K562 (cell line): ENCODE results near the gene KLHL6. TPM values are rescaled to one million over a fixed set of nuclear protein-coding genes. Genes with fewer than 3 reads are reported as not detected.

Experiments used
- ATAC-seq: fragments of 200-7000 bp; cut with Tn5 transposase; 3 replicates; pipeline ENCODE4 v1.9.1; 2020; ENCODE audit warnings: moderate library complexity
- BruUV-seq: library from RNA; stranded (reverse); fragments of 400-500 nt; replicated peaks from 2 replicates; lab custom pipeline; 2021; lab: Mats Ljungman, UMichigan
- CTCF ChIA-PET: fragments of 300-600 bp; formaldehyde crosslinking; extraction: SDS; loops from one replicate; lab custom pipeline; 2021; ENCODE audit warnings: low intra/inter-chr PET ratio; lab: Yijun Ruan, JAX
- POLR2A ChIA-PET: fragments of 300-600, 350-650 bp; sonication (Branson Sonifier 250); formaldehyde crosslinking; extraction: SDS; loops from one replicate; lab custom pipeline; 2021; ENCODE audit warnings: antibody characterized with exemption, inconsistent platforms; lab: Yijun Ruan, JAX
- DNase-seq, 4 experiments: peaks; one replicate each; pipeline versions ENCODE4 v3.0.0 to v3.0.0-alpha.2; 2011 to 2018; ENCODE audit warnings: low spot score in 3 of 4, mixed read lengths in 3 of 4; ENCODE audit errors: extremely low read depth in 1 of 4
- FAIRE-seq: peaks from 2 replicates; lab custom pipeline; 2011; peaks lifted over from hg19 to GRCh38; lab: Jason Lieb, UNC
- H2AFZ ChIP-seq: 2 replicates; pipeline ENCODE4 v1.6.0; 2011; ENCODE audit warnings: low read depth, low read length, control low read depth, inconsistent platforms
- H3K27ac ChIP-seq: fragments of 200-600 bp; 3 replicates; pipeline ENCODE4 v1.8.0; 2011; ENCODE audit warnings: low read depth, mild to moderate bottlenecking, control low read depth, inconsistent platforms, low read length, moderate library complexity, mixed read lengths; ENCODE audit errors: extremely low read depth
- H3K27me3 ChIP-seq, 2 experiments: fragments of 300-600 bp in 1 of 2; 2 replicates in 1 of 2; 3 replicates in 1 of 2; pipeline versions ENCODE4 v1.6.0 to v1.8.0; 2011; ENCODE audit warnings: inconsistent platforms in 2 of 2, low read length in 2 of 2, mild to moderate bottlenecking in 1 of 2, mixed read lengths in 1 of 2, moderate library complexity in 1 of 2; ENCODE audit not compliant: control insufficient read depth in 2 of 2, insufficient read depth in 2 of 2
- H3K36me3 ChIP-seq: fragments of 300-600 bp; 3 replicates; pipeline ENCODE4 v1.8.0; 2011; ENCODE audit warnings: mild to moderate bottlenecking, low read length, inconsistent platforms; ENCODE audit not compliant: control insufficient read depth, insufficient read depth
- H3K4me1 ChIP-seq, 2 experiments: fragments of 200-600 bp in 1 of 2; replicated peaks in 1 of 2; 2 replicates in 1 of 2; 3 replicates in 1 of 2; pipeline versions ENCODE4 v1.5.1 to v1.8.0; 2011; ENCODE audit warnings: inconsistent platforms in 2 of 2, low read length in 2 of 2, mild to moderate bottlenecking in 1 of 2, mixed read lengths in 1 of 2, moderate library complexity in 1 of 2; ENCODE audit not compliant: control insufficient read depth in 2 of 2, insufficient read depth in 2 of 2
- H3K4me2 ChIP-seq: 2 replicates; pipeline ENCODE4 v1.6.1; 2011; ENCODE audit warnings: low read length, control low read depth, inconsistent platforms, mixed read lengths; ENCODE audit not compliant: insufficient read depth
- H3K4me3 ChIP-seq: fragments of 200-600 bp; sonication (generic), shearing (Covaris generic); 2 replicates; pipeline ENCODE4 v1.5.1; 2016; ENCODE audit warnings: control low read depth, inconsistent platforms
- H3K79me2 ChIP-seq: fragments of 200-600 bp; 3 replicates; pipeline ENCODE4 v1.8.0; 2011; ENCODE audit warnings: low read length, inconsistent platforms; ENCODE audit not compliant: control insufficient read depth, insufficient read depth
- H3K9ac ChIP-seq, 2 experiments: 2 replicates each; pipeline versions ENCODE4 v1.6.0 to v1.6.1; 2011; ENCODE audit warnings: low read depth in 2 of 2, low read length in 2 of 2, control low read depth in 1 of 2, inconsistent platforms in 1 of 2, mild to moderate bottlenecking in 1 of 2, mixed read lengths in 1 of 2; ENCODE audit not compliant: insufficient read depth in 1 of 2
- H3K9me1 ChIP-seq: one replicate; pipeline ENCODE4 v1.6.0; 2011; ENCODE audit warnings: inconsistent platforms, mild to moderate bottlenecking, low read length, moderate library complexity; ENCODE audit not compliant: control insufficient read depth, insufficient read depth
- H3K9me3 ChIP-seq: replicated peaks from 2 replicates; pipeline ENCODE4 v1.5.1; 2011; ENCODE audit warnings: low read depth, low read length, inconsistent platforms; ENCODE audit not compliant: control insufficient read depth, insufficient read depth
- H4K20me1 ChIP-seq: replicated peaks from 2 replicates; pipeline ENCODE4 v1.6.1; 2011; ENCODE audit warnings: low read length, inconsistent platforms, mixed read lengths; ENCODE audit not compliant: control insufficient read depth, insufficient read depth
- ARID2 ChIP-seq: fragments of 450-650 bp; IDR thresholded peaks from 2 replicates; pipeline ENCODE4 v1.6.1; 2017; ENCODE audit warnings: antibody characterized with exemption, mild to moderate bottlenecking
- HNRNPUL1 ChIP-seq: fragments of 200-400 bp; formaldehyde crosslinking; IDR thresholded peaks from 2 replicates; pipeline ENCODE4 v1.6.1; 2017; ENCODE audit warnings: low read length
- JUND ChIP-seq, 2 experiments: IDR thresholded peaks; 2 replicates in 1 of 2; 3 replicates in 1 of 2; pipeline ENCODE4 v1.6.1; 2011; ENCODE audit warnings: borderline replicate concordance in 2 of 2, low read depth in 2 of 2, low read length in 2 of 2, improper control_type of control experiment in 1 of 2, missing biosample characterization in 1 of 2, missing genetic modification characterization in 1 of 2, missing genetic modification reagents in 1 of 2
- POLR2B ChIP-seq: fragments of 450-650 bp; IDR thresholded peaks from 2 replicates; pipeline ENCODE4 v1.6.1; 2018; ENCODE audit warnings: low read depth; ENCODE audit not compliant: partially characterized antibody
- SMAD4 ChIP-seq: fragments of 250-450 bp; sonication (Bioruptor Pico); conservative IDR thresholded peaks from 2 replicates; pipeline ENCODE4 v1.8.0; 2021; ENCODE audit warnings: inconsistent platforms, mild to moderate bottlenecking, moderate library complexity
- SNIP1 ChIP-seq: fragments of 450-650 bp; IDR thresholded peaks from 2 replicates; pipeline ENCODE4 v1.7.1; 2017; ENCODE audit warnings: low read depth, mild to moderate bottlenecking
- WGBS: fragments of 100-300 bp; shearing (Covaris generic); methylation state at CpG from one replicate; pipeline ENCODE4 v1.1.6; 2016; ENCODE audit warnings: low coverage, mixed read lengths; ENCODE audit not compliant: insufficient coverage; ENCODE audit errors: missing lambda C conversion rate; 5-methylcytosine and 5-hydroxymethylcytosine counted together
- in situ Hi-C: fragments of 300-500 bp; cut with MboI; formaldehyde crosslinking; loops from 4 replicates; pipeline ENCODE4 v1.15.0; 2018; ENCODE audit warnings: inconsistent platforms, mixed read lengths
- intact Hi-C: fragments of 100-400 bp; cut with micrococcal nuclease; formaldehyde crosslinking; loops from 2 replicates; pipeline ENCODE4 v1.14.2; 2022
- polyA plus RNA-seq, 8 experiments: library from polyadenylated mRNA; depleted of rRNA in 4 of 8; stranded (reverse) in 5 of 8; unstranded in 3 of 8; fragments of >200 nt; fragmentation: Nextera tagmentation in 2 of 8; fragmentation: Illumina TruSeq in 1 of 8; extraction: Ambion mirVana in 2 of 8; extraction: Trizol in 1 of 8; gene quantifications; 2 replicates each; pipeline versions ENCODE4 v1.2.1 to v1.2.3, GENCODE V29; 2011 to 2014; ENCODE audit warnings: inconsistent platforms in 1 of 8, missing spikeins in 1 of 8
- total RNA-seq, 7 experiments: library from RNA; depleted of rRNA in 6 of 7; stranded (reverse); fragments of >200 nt in 6 of 7; fragmentation: Illumina TruSeq in 2 of 7; extraction: Trizol in 2 of 7; gene quantifications; 2 replicates each; pipeline versions ENCODE4 v1.2.1 to v1.2.3, GENCODE V29; 2011 to 2021; ENCODE audit warnings: low replicate concordance in 1 of 7
- TF ChIP-seq, protein P1 (sequence below), 2 experiments: fragments of 450-650 bp; conservative IDR thresholded peaks; 2 replicates each; pipeline ENCODE4 v1.6.1; 2017; ENCODE audit warnings: mild to moderate bottlenecking in 2 of 2, moderate library complexity in 2 of 2
- TF ChIP-seq, protein P2 (sequence below): fragments of 450-650 bp; IDR thresholded peaks from 2 replicates; pipeline ENCODE4 v1.6.1; 2016; ENCODE audit warnings: mild to moderate bottlenecking, moderate library complexity

The KLHL6 gene
- total and polyA plus RNA-seq, 9 of the 15 experiments (the other 6 are each of a cell fraction or from before 2014, with no cell fraction given), result 0.18 to 2.1 (median 1.4) TPM

- TF ChIP-seq, protein P1, sequence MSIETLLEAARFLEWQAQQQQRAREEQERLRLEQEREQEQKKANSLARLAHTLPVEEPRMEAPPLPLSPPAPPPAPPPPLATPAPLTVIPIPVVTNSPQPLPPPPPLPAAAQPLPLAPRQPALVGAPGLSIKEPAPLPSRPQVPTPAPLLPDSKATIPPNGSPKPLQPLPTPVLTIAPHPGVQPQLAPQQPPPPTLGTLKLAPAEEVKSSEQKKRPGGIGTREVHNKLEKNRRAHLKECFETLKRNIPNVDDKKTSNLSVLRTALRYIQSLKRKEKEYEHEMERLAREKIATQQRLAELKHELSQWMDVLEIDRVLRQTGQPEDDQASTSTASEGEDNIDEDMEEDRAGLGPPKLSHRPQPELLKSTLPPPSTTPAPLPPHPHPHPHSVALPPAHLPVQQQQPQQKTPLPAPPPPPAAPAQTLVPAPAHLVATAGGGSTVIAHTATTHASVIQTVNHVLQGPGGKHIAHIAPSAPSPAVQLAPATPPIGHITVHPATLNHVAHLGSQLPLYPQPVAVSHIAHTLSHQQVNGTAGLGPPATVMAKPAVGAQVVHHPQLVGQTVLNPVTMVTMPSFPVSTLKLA (conservative IDR thresholded peaks at IDR 0.05), result no peak
- TF ChIP-seq ARID2 (no peak), JUND (IDR thresholded peaks at IDR 0.05; ENCODE audit: borderline replicate concordance, low read depth, low read length) (no peak), JUND (tag; IDR thresholded peaks at IDR 0.05; ENCODE audit: borderline replicate concordance, low read depth, low read length) (no peak)
Observed at GRCh38 chr3:183487896-183488295, 67.6 kb downstream of the KLHL6 start (continued).

GRCh38 chr3:183487016-183487415 is 68.5 kb downstream of the KLHL6 start:
- Histone ChIP-seq H3K4me1 (peaks cover 7 to 9% of the 10 kb centered on the region in 2 experiments; a peak in 1 of 5 replicates), H3K36me3 (no peaks in the 10 kb centered on the region), H3K9me3 (no peaks in the 10 kb centered on the region), H2AFZ (no peak overlapping the region), H3K79me2 (no peaks in the 10 kb centered on the region), H3K9ac (no peak overlapping the region), H3K4me3 (no peak overlapping the region), H3K9me1 (no peaks in the 10 kb centered on the region), H4K20me1 (no peaks in the 10 kb centered on the region), H3K27ac (no peak overlapping the region), H3K27me3 (no peaks in the 10 kb centered on the region), H3K4me2 (no peak overlapping the region)
- no peak for ATAC-seq
- no TSS peak for BruUV-seq
- 15% methylated on average over 4 of the region's 4 CpGs for WGBS
- FAIRE-seq, result no peak
- intact Hi-C loops, result no loop called here
- ChIA-PET POLR2A (interaction anchor here (0.6 to 1.6 kb wide), 2 partner anchors 15 to 221 kb away, joined by 3 to 5 read pairs; no protein-coding TSS in a partner anchor), CTCF (no interaction called here)
- in situ Hi-C loops, result no loop called here
- no peak for DNase-seq
- no peak for TF ChIP-seq POLR2B
- TF ChIP-seq SMAD4 (CRISPR knock-in tag), result no peak
- TF ChIP-seq SNIP1, result no peak
- no peak for TF ChIP-seq HNRNPUL1
- TF ChIP-seq, protein P2, sequence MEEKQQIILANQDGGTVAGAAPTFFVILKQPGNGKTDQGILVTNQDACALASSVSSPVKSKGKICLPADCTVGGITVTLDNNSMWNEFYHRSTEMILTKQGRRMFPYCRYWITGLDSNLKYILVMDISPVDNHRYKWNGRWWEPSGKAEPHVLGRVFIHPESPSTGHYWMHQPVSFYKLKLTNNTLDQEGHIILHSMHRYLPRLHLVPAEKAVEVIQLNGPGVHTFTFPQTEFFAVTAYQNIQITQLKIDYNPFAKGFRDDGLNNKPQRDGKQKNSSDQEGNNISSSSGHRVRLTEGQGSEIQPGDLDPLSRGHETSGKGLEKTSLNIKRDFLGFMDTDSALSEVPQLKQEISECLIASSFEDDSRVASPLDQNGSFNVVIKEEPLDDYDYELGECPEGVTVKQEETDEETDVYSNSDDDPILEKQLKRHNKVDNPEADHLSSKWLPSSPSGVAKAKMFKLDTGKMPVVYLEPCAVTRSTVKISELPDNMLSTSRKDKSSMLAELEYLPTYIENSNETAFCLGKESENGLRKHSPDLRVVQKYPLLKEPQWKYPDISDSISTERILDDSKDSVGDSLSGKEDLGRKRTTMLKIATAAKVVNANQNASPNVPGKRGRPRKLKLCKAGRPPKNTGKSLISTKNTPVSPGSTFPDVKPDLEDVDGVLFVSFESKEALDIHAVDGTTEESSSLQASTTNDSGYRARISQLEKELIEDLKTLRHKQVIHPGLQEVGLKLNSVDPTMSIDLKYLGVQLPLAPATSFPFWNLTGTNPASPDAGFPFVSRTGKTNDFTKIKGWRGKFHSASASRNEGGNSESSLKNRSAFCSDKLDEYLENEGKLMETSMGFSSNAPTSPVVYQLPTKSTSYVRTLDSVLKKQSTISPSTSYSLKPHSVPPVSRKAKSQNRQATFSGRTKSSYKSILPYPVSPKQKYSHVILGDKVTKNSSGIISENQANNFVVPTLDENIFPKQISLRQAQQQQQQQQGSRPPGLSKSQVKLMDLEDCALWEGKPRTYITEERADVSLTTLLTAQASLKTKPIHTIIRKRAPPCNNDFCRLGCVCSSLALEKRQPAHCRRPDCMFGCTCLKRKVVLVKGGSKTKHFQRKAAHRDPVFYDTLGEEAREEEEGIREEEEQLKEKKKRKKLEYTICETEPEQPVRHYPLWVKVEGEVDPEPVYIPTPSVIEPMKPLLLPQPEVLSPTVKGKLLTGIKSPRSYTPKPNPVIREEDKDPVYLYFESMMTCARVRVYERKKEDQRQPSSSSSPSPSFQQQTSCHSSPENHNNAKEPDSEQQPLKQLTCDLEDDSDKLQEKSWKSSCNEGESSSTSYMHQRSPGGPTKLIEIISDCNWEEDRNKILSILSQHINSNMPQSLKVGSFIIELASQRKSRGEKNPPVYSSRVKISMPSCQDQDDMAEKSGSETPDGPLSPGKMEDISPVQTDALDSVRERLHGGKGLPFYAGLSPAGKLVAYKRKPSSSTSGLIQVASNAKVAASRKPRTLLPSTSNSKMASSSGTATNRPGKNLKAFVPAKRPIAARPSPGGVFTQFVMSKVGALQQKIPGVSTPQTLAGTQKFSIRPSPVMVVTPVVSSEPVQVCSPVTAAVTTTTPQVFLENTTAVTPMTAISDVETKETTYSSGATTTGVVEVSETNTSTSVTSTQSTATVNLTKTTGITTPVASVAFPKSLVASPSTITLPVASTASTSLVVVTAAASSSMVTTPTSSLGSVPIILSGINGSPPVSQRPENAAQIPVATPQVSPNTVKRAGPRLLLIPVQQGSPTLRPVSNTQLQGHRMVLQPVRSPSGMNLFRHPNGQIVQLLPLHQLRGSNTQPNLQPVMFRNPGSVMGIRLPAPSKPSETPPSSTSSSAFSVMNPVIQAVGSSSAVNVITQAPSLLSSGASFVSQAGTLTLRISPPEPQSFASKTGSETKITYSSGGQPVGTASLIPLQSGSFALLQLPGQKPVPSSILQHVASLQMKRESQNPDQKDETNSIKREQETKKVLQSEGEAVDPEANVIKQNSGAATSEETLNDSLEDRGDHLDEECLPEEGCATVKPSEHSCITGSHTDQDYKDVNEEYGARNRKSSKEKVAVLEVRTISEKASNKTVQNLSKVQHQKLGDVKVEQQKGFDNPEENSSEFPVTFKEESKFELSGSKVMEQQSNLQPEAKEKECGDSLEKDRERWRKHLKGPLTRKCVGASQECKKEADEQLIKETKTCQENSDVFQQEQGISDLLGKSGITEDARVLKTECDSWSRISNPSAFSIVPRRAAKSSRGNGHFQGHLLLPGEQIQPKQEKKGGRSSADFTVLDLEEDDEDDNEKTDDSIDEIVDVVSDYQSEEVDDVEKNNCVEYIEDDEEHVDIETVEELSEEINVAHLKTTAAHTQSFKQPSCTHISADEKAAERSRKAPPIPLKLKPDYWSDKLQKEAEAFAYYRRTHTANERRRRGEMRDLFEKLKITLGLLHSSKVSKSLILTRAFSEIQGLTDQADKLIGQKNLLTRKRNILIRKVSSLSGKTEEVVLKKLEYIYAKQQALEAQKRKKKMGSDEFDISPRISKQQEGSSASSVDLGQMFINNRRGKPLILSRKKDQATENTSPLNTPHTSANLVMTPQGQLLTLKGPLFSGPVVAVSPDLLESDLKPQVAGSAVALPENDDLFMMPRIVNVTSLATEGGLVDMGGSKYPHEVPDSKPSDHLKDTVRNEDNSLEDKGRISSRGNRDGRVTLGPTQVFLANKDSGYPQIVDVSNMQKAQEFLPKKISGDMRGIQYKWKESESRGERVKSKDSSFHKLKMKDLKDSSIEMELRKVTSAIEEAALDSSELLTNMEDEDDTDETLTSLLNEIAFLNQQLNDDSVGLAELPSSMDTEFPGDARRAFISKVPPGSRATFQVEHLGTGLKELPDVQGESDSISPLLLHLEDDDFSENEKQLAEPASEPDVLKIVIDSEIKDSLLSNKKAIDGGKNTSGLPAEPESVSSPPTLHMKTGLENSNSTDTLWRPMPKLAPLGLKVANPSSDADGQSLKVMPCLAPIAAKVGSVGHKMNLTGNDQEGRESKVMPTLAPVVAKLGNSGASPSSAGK, result no peak
